Nephron progenitor cell (in vitro differentiated cells): ENCODE measurements around the gene ATRNL1.

ENCODE experiments used
- DNase-seq: peaks from one replicate; pipeline ENCODE4 v3.0.0; 2021
- H3K27ac Mint-ChIP-seq: 2 replicates; pipeline ENCODE4 v1.8.0; 2021; ENCODE audit warnings: mild to moderate bottlenecking, moderate library complexity, mixed read lengths
- H3K27me3 Mint-ChIP-seq: 2 replicates; pipeline ENCODE4 v1.8.0; 2021; ENCODE audit warnings: mild to moderate bottlenecking, low read depth, mixed read lengths; ENCODE audit not compliant: poor library complexity
- H3K36me3 Mint-ChIP-seq: 2 replicates; pipeline ENCODE4 v1.8.0; 2021; ENCODE audit warnings: low read depth, mixed read lengths
- H3K4me1 Mint-ChIP-seq: 2 replicates; pipeline ENCODE4 v1.8.0; 2021; ENCODE audit warnings: mixed read lengths
- H3K4me3 Mint-ChIP-seq: 2 replicates; pipeline ENCODE4 v1.8.0; 2021; ENCODE audit warnings: mild to moderate bottlenecking, moderate library complexity, mixed read lengths
- H3K9me3 Mint-ChIP-seq: 2 replicates; pipeline ENCODE4 v1.8.0; 2021; ENCODE audit warnings: mild to moderate bottlenecking, moderate library complexity, mixed read lengths
- CTCF ChIP-seq: fragments of 200-600 bp; sonication (generic); IDR thresholded peaks from 2 replicates; pipeline ENCODE4 v1.5.0; 2021; ENCODE audit warnings: antibody characterized with exemption

The ATRNL1 gene

GRCh38 chr10:115441907-115442545, 348.9 kb downstream of the ATRNL1 start:
- Mint-ChIP-seq H3K4me3 (no peak overlapping the region), H3K27ac (no peak overlapping the region), H3K4me1 (no peaks in the 10 kb centered on the region), H3K9me3 (no peaks in the 10 kb centered on the region), H3K27me3 (no peaks in the 10 kb centered on the region), H3K36me3 (no peaks in the 10 kb centered on the region)
- no peak for TF ChIP-seq CTCF
- no peak for DNase-seq

- no peak for TF ChIP-seq CTCF
- H3K4me3 Mint-ChIP-seq: no peak overlapping the region
- H3K36me3 Mint-ChIP-seq: peaks cover 5% of the 10 kb centered on the region
- no peaks in the 10 kb centered on the region for H3K27me3 Mint-ChIP-seq
- H3K27ac Mint-ChIP-seq: no peak overlapping the region
- DNase-seq: no peak
- peaks cover 2% of the 10 kb centered on the region for H3K9me3 Mint-ChIP-seq
- peaks cover 5% of the 10 kb centered on the region for H3K4me1 Mint-ChIP-seq
These were observed 363.6 kb downstream of the ATRNL1 start for GRCh38 chr10:115456812-115457211.

DNA sequence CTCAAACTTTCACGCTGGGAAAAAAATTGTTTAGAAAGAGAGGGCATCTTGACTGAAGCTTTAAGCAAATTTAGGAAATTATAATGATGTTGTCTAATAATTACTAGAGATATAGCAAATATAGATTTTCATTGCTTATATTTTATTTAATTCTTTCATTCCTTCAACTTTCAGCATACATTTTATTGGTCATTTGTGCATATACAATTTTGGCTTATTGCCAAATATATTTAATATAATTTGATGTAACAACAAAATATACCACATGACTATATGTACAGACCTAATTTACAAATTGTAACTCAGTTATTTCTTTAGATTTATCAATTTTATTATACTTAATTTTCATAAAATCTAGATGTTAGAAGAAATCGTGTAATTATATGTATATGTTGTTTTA, 390.1 kb downstream of the ATRNL1 start:
- peaks cover 14% of the 10 kb centered on the region for H3K36me3 Mint-ChIP-seq
- H3K4me1 Mint-ChIP-seq: peaks cover 2% of the 10 kb centered on the region
- no peak for TF ChIP-seq CTCF
- H3K4me3 Mint-ChIP-seq: no peak overlapping the region
- no peak overlapping the region for H3K27ac Mint-ChIP-seq
- H3K27me3 Mint-ChIP-seq: peaks cover 3% of the 10 kb centered on the region
- H3K9me3 Mint-ChIP-seq: peaks cover 7% of the 10 kb centered on the region
- no peak for DNase-seq

GRCh38 chr10:115491526-115492140, 398.5 kb downstream of the ATRNL1 start:
- H3K4me3 Mint-ChIP-seq: no peak overlapping the region
- no peaks in the 10 kb centered on the region for H3K4me1 Mint-ChIP-seq
- no peak for TF ChIP-seq CTCF
- peaks cover 9% of the 10 kb centered on the region for H3K9me3 Mint-ChIP-seq
- no peaks in the 10 kb centered on the region for H3K27me3 Mint-ChIP-seq
- no peak for DNase-seq
- H3K27ac Mint-ChIP-seq: peak overlapping the region; percentile 71
- H3K36me3 Mint-ChIP-seq: peaks cover 17% of the 10 kb centered on the region

GRCh38 chr10:115503546-115503945, 410.4 kb downstream of the ATRNL1 start:
- Mint-ChIP-seq H3K4me3 (no peak overlapping the region), H3K9me3 (peaks cover 61% of the 10 kb centered on the region)

More at GRCh38 chr10:115503546-115503945, 410.4 kb downstream of the ATRNL1 start:
- Mint-ChIP-seq H3K27ac (no peak overlapping the region), H3K36me3 (peaks cover 29% of the 10 kb centered on the region), H3K27me3 (no peaks in the 10 kb centered on the region), H3K4me1 (no peaks in the 10 kb centered on the region)
- no peak for DNase-seq
- TF ChIP-seq CTCF: no peak
